Activated CD4-positive, alpha-beta T cell treated with anti-CD3 and anti-CD28 coated beads, Interleukin-2, amount 50 U/mL, for 16 hours (primary cell): ENCODE results near the gene UNC50.

Experiments used
- DNase-seq: peaks from one replicate; pipeline ENCODE4 v3.0.0-alpha.2; 2020

The UNC50 gene

GRCh38 chr2:98615481-98615880, 7.1 kb downstream of the UNC50 start:
- DNase-seq = no peak

- no peak for DNase-seq
Observed at GRCh38 chr2:98617149-98617548, 8.8 kb downstream of the UNC50 start.

- DNase-seq = no peak
Observed at GRCh38 chr2:98623657-98624056, 15.3 kb downstream of the UNC50 start.

GRCh38 chr2:98632351-98632750, 24.0 kb downstream of the UNC50 start:
- DNase-seq = no peak

GRCh38 chr2:98634406-98635092, 26.2 kb downstream of the UNC50 start:
- DNase-seq = peak; percentile 49

- DNase-seq = peak; percentile 75
Observed at GRCh38 chr2:98637401-98638147, 29.2 kb downstream of the UNC50 start.

GRCh38 chr2:98643496-98644100, 35.2 kb downstream of the UNC50 start:
- no peak for DNase-seq

GRCh38 chr2:98647636-98648035, 39.2 kb downstream of the UNC50 start:
- no peak for DNase-seq

GRCh38 chr2:98648451-98648850, 40.1 kb downstream of the UNC50 start:
- DNase-seq = no peak

GRCh38 chr2:98649135-98649991, 41.0 kb downstream of the UNC50 start:
- DNase-seq = peak; percentile 86

- DNase-seq = no peak
Observed at GRCh38 chr2:98649992-98650375, 41.6 kb downstream of the UNC50 start.

- no peak for DNase-seq
Observed at GRCh38 chr2:98650998-98651397, 42.6 kb downstream of the UNC50 start.

GRCh38 chr2:98654699-98655495, 46.5 kb downstream of the UNC50 start:
- no peak for DNase-seq

- DNase-seq = no peak
Observed at GRCh38 chr2:98656800-98657199, 48.4 kb downstream of the UNC50 start.

GRCh38 chr2:98658816-98659490, 50.6 kb downstream of the UNC50 start:
- DNase-seq = peak; percentile 40

- peak; percentile 23 for DNase-seq
Observed at GRCh38 chr2:98659491-98659840, 51.1 kb downstream of the UNC50 start.

GRCh38 chr2:98663511-98664090, 55.2 kb downstream of the UNC50 start:
- DNase-seq = peak; percentile 50

- peak; percentile 72 for DNase-seq
Observed at GRCh38 chr2:98664323-98664722, 55.9 kb downstream of the UNC50 start.

- no peak for DNase-seq
Observed at GRCh38 chr2:98665677-98666076, 57.3 kb downstream of the UNC50 start.
